GM21717 (cell line): Measurements from ENCODE around the gene MAGIX.
A peak's percentile ranks its signal among the peaks of the same experiment; 100 is the strongest.

Experiments used
- ATAC-seq: cut with Tn5 transposase; IDR thresholded peaks from one replicate; pipeline ENCODE4 v1.9.1; 2021; ENCODE audit warnings: mild to moderate bottlenecking, moderate library complexity; ENCODE audit not compliant: unreplicated experiment

MAGIX gene

DNA sequence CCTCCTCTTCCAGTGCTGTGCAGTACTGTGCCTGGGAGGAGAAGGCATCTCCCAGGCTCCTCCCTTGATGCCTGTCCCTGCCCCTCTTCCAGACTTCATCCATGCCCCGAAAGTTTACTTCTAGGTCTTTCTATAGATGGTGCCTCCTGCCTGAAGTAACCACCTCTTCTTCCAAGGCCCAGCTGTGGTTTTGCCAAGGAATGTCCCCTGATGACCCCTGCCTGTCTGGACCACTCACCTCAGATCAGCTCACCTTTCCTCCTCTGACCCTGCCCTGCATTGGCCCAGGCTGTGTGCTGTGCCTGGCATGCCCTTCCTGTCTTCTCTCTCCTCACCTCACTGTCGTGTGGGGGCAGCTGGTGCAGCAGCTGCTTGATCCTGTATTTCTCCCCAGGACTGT, 16.8 kb downstream of the MAGIX start:
- ATAC-seq: no peak

DNA sequence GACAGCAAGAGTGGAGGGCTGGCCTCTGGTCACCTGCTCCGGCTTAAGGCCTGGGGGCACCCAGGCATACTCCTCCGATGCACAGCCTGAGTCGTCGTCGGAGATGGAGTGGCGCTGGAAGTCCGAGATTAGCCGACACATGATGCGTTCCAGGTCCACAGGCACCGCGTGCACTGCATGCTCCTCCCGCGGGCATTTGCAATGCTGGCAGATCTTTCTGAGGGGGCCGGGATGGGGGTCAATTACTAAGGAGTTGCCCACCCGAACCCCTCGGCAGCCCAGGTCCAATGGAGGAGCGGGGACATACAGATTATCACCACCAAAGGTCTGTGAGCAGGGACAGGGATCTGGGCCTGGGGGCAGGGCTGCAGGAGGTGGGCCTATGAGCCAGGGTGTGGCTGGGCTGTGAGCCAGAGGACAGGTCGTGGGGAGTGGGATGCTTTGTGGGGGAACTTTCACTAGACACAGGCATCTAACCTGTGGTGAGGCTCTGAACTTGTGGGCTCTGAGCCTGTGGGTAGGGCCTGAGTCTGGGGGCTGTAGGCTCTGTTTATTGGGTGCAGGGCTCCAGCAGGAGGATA, 21.2 kb downstream of the MAGIX start:
- ATAC-seq: no peak

DNA sequence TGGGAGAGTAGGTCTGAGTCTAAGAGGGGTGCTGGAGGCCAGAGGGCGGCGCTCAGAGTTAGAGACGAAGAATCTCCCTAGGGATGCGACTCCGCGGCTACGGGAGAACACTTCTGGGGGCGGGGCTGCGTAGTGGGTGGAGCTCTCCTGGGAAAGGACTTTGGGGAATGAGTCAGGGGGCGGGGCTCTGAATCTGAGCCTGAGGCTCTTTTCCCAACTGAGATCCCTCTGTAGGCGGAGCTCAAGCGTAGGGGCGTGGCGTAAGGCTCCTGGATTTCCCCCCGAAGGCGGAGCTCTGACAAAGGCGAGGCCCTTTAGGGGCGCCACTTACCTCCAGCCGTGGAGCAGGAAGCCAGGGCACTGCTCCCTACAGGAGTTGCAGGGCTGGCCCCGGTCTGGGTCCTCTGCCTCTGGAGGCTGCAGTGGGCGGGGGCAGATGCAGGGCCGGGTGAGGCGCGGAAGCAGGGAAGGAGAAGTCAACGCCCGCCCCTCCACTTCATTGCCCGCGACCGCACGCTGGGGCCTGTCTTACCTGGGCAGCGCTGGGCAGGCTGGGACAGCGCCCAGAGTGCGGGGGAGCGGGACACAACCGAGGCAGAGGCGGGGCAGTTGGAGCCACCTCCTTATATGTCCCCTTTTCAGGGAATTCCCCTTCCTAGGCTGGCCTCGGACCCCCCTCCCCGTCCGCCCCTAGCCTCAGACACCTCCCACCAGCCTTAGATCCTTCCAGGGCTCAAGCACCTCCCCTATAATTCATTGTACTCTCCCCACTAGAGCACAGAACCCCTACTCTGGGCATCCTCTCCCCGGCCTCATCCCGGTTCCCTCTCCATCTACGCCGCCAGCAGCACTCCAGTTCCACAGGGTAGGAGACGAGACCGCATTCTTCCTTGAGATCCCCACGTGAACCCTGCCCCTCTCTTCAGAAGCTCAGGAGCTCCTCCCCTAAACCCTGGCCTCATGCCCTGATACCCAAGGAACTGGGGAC, 22.0 kb downstream of the MAGIX start:
- ATAC-seq: no peak

DNA sequence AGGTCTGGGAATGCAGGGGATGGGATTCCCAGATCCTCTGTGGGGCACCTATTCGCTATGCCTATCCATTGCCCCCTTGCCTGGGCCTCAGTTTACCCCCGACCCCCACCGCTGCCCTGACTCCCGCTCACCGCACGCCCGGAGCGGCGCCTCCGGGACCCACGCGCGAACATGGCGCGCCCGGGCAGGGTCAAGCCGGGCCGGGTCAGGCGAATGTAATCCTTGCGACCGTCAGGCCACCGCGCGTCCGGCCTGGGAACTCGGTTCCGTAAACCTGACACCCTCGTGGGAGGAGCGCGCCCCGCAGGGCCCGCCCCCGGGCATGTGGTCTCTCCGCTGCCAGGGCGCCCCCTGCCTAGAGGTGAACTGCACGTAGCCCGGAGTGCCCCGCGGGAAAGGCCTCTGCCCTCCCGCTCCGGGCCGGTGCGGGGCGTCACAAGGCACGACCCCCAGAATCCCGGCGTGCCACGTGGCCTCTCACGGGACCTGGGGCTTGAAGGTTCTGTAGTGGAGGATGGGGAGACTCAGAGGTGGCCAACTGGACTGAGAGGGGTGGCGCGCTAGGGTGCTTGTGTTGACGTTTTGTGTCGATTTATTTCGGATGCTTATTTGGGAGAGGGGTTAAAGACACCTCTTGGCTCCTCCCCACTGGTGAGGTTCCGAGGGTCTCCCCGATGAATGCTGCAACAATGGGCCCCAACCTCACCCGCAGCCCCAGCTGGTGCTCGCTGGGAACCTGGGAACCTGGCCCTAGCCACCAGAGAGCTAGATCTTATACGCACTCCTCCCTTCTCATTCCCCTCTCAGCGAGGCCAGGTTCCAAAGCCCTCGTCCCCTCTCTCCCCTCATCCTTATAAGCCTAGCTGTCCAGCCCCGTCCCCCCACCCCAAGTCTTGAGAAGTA, 23.8 kb downstream of the MAGIX start, which contains the start of gene PRICKLE3:
Gene PRICKLE3 (minus strand): TSS at position 249 of the 903 bp plus-strand sequence. CDS start 76 bp downstream, at position 173.
- ATAC-seq: no peak

DNA sequence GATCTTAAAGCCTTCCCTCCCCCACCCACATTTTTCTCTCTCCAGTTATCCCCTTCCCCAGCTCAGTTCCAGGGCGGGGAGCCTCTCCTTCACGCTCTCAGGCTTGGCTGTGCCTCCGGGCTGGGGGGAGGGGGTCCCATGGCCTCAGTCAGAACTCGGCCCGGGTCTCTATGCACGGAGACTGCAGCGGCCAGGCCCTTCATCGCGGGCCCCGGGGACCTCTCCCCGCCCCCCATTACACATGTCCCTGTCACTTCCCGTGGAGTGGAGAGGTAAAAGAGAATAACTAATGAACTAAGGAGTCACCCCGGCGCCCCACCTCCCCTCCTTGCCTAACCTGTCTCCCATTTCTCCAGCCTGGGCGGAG, 24.5 kb downstream of the MAGIX start:
- ATAC-seq: no peak

DNA sequence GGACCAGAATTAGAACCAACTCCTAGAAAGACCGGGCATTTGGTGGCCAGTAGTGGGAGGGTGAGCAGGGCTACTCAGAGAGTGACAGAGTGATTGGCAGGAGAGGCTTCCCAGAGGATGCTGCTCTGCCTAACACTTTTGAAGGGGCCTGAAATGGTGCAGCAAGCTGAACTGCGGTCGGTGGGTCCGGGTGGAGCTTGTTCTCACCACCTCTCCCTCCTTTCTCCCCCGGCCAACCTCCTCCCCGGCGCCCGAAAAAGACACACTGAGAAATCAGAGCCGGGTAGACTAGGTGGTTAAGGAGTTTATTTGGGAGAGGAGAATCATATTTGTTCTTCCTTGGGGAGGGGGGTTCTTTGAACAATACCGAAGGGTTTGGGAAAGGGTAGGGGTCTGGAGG, 25.0 kb downstream of the MAGIX start:
- ATAC-seq: no peak

DNA sequence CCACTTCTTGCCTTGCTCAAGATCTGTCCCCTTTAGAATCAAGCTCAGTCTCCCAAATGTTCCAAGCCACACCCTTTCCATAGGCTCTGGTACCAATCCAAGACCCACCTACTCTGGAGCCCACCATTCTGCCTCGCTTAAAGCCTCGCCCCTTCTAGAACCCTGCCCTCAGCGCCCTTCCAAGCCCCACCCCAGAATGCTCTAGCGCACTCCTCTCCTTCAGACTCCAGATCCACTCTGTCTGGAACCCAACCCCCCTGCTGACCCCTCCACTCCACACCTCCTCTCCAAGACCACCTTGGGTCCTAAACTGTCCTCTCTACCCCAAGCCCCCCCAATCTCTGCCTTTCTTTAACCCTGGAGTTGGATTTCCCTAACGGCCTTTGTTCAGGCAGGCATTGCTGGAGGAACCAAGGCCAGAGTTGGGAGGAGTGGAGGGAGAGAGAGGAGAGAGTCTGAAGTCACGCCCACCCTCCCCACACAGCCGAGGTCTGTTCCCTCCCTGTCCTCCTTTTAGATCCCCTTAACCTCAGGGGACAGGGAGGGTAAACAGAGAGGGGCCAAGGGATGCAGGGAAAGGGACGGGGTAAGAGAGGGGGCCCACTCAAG, 26.0 kb downstream of the MAGIX start:
- ATAC-seq: no peak

DNA sequence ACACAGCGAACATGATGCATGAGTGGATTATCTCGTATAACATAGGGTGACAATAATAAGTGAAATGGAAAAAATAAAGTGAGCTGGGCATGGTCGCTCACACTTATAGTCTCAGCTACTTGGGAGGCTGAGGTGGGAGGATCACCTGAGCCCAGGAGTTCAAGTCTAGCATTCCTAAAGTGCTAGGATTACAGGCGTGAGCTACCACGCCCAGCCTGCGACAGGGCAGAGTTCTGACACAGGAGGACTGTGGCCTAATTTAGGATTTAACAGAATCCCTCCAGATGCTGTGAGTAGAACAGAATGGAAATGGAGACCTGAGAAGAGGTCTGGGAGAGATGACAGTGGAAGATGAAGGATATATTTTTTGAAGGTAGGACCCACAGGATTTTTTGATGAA, 27.0 kb downstream of the MAGIX start:
- ATAC-seq: no peak

DNA sequence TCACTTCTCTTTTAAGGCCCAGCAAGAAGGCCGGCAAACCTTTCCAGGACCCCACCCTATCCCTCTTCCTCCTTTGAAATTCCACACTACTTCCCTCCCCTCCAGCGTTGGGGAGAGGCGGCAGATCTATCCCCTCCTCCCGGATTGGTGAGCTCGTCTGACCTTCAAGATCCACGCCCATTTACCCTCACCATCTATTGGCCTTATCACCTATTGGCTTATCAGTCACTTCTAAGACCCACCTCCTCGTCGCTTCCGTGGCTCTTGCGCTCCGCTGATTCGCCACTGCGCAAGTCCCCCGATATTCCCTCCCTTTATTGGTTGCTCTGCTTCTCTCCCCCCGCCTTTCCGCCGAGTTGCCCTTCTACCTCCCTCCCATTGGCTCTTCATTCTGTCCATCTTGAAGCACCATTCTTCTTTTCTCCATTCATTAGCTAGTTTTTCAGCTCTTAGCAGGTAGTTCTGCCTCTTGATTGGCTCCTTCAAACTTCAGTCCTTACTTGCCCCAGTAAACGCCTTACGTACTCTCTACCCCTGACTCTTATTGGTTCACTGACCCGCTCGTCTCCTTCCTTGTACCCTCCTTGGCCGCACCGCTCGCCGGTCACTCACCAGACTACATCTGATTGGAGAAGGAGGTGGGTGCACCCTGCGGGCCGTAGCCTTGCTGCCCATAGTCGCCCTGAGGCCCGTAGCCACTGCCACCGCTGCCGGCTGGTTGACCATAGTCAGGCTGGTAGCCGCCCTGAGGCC, 28.4 kb downstream of the MAGIX start:
- ATAC-seq: peak; percentile 89

DNA sequence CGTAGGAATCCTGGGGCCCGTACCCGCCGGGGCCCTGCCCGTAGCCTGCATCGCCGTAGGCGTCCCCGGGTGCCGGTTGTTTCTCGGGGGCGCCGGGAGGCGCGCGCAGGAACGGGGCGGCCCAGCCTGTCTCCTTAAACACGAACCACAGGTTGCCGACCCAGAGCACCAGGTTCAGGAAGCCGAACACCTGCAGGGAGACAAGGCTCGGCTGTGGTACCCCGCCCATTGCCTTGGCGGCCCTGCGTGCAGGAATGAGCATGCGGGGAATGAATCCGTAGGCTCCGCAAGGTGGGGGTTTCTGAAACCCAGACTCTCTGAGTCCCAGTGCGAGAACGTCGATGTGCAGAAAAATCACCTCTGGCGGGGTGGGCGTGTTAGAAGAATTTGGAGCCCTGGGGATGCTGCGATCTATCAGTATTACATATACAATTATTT, 29.0 kb downstream of the MAGIX start:
- peak; percentile 13 for ATAC-seq

DNA sequence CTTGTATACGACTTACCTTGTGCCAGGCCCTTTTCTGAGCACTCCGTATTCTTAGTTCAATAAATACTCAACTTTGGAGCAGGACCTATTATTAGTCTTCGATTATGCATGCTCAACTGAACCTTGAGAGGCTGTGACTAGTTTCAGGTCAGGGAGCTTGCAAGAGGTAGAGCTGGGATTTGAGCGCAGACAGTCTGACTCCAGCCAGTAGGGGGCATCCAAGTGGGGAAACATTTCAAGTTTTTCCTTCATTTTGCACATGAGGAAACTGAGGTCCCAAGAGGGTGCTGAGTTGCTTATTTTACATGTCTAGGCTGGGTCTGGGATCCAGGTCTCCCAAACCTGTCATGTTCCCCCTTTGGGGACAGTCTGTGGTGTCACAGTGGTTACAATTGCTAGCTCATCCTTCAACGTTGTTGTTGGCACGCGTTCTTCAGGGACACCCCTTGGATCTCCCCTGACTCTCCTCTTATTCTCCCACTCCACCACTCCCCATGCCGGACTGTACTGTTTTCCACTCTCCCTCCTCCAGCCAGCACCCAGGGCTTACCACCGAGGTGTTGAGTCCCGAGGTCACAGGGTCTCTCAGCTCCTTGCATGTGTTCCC, 30.3 kb downstream of the MAGIX start:
- no peak for ATAC-seq

DNA sequence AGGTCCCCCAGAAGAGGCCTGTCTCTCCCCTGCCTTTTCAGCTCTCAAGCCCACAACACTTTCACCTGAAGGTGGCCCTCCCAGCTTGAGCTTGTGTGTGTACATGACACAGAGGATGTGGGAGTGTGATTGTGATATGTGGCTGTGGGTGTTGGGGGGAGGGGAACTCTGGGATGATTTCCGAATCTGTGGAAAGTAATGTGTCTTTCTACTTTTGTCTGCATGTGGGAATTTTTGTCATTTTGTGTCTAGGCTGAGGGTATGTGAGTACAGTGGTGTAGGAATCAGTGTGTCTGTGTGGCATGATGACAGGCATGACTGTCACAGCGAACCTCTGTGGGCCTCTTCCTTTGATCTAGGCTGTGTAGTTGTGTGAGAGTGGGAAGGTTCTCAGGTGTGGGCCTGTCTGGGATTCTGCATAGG, 31.0 kb downstream of the MAGIX start:
- ATAC-seq: no peak

DNA sequence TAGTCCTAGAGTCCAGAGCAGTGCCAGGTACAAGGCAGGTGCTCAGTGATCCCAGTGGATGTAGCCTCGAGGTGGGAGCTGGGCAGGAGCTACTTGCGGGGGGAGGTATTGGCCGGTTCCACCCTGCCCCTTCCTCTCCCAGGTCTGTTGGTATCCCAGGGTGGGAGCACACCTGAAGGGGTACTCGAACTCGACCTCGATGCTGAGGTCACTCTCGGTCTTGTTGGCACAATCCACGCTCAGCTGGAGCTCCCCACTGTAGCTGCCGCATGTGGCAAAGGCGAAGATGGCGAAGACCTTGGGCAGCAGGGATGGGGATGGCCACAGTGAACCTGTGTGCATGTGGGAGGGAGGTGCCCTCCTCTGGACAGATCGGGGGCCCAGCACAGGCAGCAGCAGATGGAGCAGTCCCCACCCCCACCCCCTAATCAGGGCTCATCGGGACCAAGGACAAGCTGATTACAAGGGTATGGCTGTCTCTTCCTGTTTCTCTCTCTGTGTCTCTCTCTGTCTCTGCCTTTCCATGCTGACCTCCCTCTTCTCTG, 35.1 kb downstream of the MAGIX start:
- no peak for ATAC-seq

DNA sequence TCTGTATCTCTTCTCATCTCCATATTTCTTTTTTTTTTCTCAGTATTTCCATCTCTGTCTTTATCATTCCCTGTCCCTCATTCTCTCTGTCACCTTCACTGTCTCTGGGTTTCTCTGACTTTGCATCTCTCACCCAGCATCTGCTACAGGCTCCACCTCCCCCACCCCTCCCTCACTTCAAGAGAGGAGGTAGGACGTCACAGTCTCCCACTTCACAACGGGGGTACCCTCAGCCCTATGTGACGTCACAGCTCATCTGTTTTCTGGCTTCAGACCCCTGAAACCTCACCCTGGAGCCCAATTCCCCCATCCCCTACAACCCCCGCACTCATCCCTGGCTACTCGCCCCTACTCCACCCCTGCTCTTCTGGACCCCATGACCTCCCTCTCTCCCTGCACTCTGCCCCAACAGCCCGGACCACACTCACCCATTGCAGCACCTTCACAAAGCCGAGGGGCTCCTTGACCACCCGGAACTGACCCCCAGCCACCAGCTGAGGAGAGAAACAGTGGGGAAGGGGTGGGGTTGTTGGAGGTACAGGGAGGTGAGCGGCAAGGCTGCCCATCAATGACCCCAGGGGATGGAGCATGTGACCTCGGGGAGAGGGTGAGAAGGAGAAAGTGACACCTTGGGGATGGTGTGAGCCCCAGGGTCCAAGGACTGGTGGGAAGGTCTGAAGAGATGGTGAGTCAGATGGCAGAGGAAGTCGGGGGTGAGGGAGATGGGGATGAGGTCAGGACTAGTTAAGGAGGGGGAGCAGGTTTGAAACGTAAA, 36.2 kb downstream of the MAGIX start:
- no peak for ATAC-seq

DNA sequence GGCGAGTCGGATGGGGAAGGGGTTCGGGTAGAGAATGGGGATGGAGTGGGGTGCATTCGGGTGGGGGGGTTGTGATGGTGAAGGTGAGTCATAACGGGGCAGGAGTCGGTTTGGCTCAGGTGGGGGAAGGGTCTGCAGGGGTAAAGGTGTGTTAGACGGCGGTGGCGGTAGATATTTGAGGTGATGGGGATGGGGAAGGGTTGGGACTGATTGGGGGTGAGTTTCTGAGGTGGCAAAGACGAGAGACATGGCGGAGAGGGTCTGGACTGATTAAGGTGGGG, 36.7 kb downstream of the MAGIX start:
- no peak for ATAC-seq

DNA sequence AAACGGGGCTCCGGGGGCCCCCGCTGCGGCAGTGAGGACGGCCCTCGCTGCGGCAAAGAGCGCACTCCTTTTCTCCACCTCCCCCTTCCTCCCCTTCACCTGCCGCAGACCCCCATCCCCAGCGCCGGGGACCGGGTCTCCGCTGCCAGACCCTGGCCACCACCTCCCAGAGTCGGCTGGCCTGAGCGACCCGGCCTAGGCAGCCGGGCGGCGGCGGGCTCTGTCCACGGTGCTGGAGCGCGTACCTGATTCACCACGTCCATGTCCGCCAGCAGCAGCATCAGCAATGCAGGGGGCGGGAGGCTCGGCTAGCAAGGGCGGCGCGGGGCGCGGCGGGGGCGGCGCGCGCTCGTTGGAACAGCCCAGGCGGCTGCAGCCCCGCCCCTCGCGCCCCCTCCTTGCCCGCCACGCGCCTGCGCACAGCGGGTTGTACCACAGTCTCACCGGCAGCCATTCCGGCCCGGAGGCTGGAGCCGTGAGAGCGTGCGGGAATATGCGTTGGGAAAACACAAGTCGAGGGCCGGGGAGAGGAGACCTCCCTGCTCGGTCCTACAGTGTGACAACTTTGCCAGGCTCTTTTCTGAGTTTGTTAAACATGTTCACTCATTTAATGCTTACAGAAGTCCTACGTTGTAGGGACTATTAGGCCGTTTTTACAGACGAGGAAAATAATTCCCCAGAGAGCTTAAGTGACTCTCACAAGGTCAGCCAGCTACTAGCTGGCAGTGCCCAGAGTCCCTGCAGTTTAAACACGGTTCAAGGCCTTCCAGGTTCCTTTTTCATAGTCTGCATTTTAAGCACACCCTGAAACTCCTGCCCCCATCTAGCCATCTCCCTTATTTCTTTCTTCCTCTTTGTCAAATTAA, 37.6 kb downstream of the MAGIX start, which contains the start of gene SYP:
Gene SYP (minus strand): TSS at position 288 of the 866 bp plus-strand sequence. CDS start 7 bp downstream, at position 281.
- peak; percentile 78 for ATAC-seq

DNA sequence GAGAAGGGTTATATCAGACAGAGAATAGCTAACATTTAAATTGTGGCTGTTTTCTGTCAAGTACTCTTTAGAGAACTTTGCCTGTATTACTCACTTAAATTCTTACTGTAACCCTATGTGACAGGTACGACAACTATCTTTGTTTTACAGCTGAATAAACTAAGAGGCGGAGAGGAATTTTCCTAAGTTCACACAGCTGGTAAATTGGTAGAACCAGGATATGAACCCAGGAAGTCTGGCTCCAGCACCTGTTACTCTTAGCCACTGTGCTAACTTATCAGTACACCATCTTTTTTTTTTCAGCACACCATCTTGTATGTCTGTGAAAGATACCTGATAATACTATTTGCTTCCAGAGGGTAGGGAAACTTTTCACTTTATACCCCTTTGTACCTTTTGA, 39.5 kb downstream of the MAGIX start:
- no peak for ATAC-seq

DNA sequence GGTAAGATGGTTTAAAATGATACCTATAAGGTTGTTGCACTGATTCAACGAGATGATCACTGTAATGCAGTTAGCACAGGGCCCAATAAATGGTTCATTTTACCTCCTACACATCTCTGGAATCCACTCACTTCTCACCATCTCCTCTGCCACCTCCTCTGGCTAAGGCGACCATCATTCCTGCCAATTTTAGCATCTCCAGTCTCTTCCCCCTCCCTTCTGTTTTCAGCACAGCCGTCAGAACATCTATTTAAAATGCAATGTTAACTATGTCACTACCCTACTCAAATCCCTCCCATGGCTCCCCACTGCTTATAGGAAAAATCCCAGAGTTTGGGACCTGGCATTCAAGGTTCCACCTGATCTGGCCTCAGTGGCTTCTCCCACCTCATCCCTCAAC, 41.0 kb downstream of the MAGIX start:
- ATAC-seq: no peak
